Uterus (tissue), 4 donors: ENCODE data around the gene ELOVL2. TPM values are rescaled to one million over a fixed set of nuclear protein-coding genes. Genes with fewer than 3 reads are reported as not detected.

Source experiments
- DNase-seq, 2 donors: peaks; one replicate each; pipeline ENCODE4 v3.0.0-alpha.2; 2019 to 2020
- H3K27ac ChIP-seq, 2 donors: fragments of 200-600 bp; sonication (generic); 1 replicate in 1 of 2; 2 replicates in 1 of 2; pipeline ENCODE4 v1.5.1; 2016 to 2018
- H3K27me3 ChIP-seq, 2 donors: fragments of 200-600 bp; sonication (generic); one replicate each; pipeline ENCODE4 v1.5.1; 2018 to 2019; ENCODE audit warnings: control low read depth in 1 of 2
- H3K36me3 ChIP-seq, 2 donors: fragments of 200-600 bp; sonication (generic); one replicate each; pipeline ENCODE4 v1.5.1; 2019; ENCODE audit warnings: control low read depth in 1 of 2
- H3K4me1 ChIP-seq, 2 donors: fragments of 200-600 bp; sonication (generic); one replicate each; pipeline ENCODE4 v1.5.1; 2018 to 2019; ENCODE audit warnings: control low read depth in 1 of 2
- H3K4me3 ChIP-seq, 2 donors: fragments of 200-600 bp; sonication (generic); 1 replicate in 1 of 2; 2 replicates in 1 of 2; pipeline ENCODE4 v1.5.1; 2018 to 2019; ENCODE audit warnings: mild to moderate bottlenecking in 1 of 2
- H3K9me3 ChIP-seq, 2 donors: fragments of 200-600 bp; sonication (generic); one replicate each; pipeline ENCODE4 v1.5.1; 2019; ENCODE audit warnings: control low read depth in 1 of 2
- CTCF ChIP-seq, 4 experiments: fragments of 200-600 bp in 2 of 4; fragments of 450-650 bp in 2 of 4; sonication (generic) in 2 of 4; IDR thresholded peaks; one replicate each; pipeline ENCODE4 v1.5.1; 2016 to 2019; ENCODE audit warnings: antibody characterized with exemption in 4 of 4, mild to moderate bottlenecking in 2 of 4, moderate library complexity in 1 of 4
- POLR2A ChIP-seq, 2 donors: fragments of 450-650 bp; IDR thresholded peaks; one replicate each; pipeline ENCODE4 v1.6.1; 2016; ENCODE audit warnings: antibody characterized with exemption in 2 of 2, mild to moderate bottlenecking in 1 of 2, moderate library complexity in 1 of 2
- intact Hi-C: fragments of 100-400 bp; cut with DNase I; formaldehyde crosslinking; loops from one replicate; pipeline ENCODE4 v1.15.1; 2023; ENCODE audit warnings: low total_unique reads
- total RNA-seq, 4 donors: library from RNA; depleted of rRNA in 3 of 4; stranded (reverse); fragments of >200 nt in 3 of 4; gene quantifications; one replicate each; pipeline versions ENCODE4 v1.1.0 to v1.2.4, GENCODE V29; 2014 to 2023
- donor health status: DM: yes; HTN: yes; CAD: no.

ELOVL2 gene
- total RNA-seq, 4 donors from 2014 or later, result 0.09 to 3.5 TPM; not detected in 2

GRCh38 chr6:11030904-11031303, 13.2 kb downstream of the ELOVL2 start:
- TF ChIP-seq CTCF (IDR thresholded peaks at IDR 0.05) (no peak), POLR2A (IDR thresholded peaks at IDR 0.05) (no peak)
- Histone ChIP-seq H3K36me3 (no peaks in the 10 kb centered on the region), H3K9me3 (no peaks in the 10 kb centered on the region), H3K27me3 (no peaks in the 10 kb centered on the region), H3K4me1 (no peaks in the 10 kb centered on the region), H3K4me3 (no peak overlapping the region), H3K27ac (no peak overlapping the region)
- intact Hi-C loops, result no loop called here
- no peak for DNase-seq

DNA sequence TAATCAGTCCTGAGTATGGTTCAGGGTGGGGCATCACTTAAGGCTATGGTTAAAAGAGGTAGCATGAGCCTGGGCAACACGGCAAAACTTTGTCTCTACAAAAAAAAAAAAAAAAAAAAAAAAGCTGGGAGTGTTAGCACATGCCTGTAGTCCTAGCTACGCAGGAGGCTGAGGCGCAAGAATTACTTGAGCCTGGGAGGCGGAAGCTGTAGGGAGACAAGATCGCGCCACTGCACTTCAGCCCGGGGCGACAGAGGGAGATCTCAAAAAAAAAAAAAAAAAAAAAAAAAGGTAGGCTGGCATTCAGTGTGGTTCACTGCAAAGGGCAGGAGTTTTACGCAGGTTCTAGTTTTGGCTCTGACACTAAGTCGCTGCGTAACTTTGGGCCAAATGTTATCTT, 15.1 kb downstream of the ELOVL2 start:
- no peak for DNase-seq
- TF ChIP-seq POLR2A (IDR thresholded peaks at IDR 0.05), result no peak
- TF ChIP-seq CTCF (IDR thresholded peaks at IDR 0.05), result no peak
- intact Hi-C loops, result no loop called here
- no peaks in the 10 kb centered on the region for H3K4me1 ChIP-seq
- no peak overlapping the region for H3K4me3 ChIP-seq
- H3K27me3 ChIP-seq, result no peaks in the 10 kb centered on the region
- H3K27ac ChIP-seq, result no peak overlapping the region
- no peaks in the 10 kb centered on the region for H3K36me3 ChIP-seq
- H3K9me3 ChIP-seq, result no peaks in the 10 kb centered on the region

DNA sequence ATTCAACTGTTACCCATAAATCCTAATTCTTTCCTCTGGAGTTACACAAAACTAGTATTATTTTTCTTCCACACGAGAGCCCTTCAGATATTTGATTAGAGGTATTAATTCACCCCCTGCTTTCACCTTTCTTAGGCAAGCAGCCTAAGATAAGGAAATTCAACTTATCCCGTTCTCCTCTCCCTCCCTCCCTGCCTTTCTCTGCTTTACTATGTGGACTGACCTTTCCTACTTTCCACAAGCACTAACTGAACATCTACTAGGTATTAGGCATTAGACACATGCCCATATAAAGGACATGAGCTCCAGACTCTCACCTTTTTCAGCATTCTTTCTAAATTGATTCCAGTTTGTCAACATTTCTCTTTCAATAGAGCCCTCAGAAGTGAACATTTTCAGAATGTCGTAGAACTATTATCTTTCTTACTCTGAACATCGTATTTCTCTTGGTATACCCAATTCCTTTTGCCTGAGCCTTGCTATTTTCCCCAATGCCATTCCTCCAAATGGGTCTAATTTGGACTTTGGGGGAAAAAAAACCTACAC, 16.5 kb downstream of the ELOVL2 start:
- H3K36me3 ChIP-seq, result no peaks in the 10 kb centered on the region
- TF ChIP-seq POLR2A (IDR thresholded peaks at IDR 0.05) (no peak), CTCF (IDR thresholded peaks at IDR 0.05) (no peak)

GRCh38 chr6:11025921-11026635, 18.0 kb downstream of the ELOVL2 start:
- no peaks in the 10 kb centered on the region for H3K4me1 ChIP-seq
- no peak for TF ChIP-seq POLR2A (IDR thresholded peaks at IDR 0.05)
- TF ChIP-seq CTCF (IDR thresholded peaks at IDR 0.05), result no peak
- H3K4me3 ChIP-seq, result no peak overlapping the region
- intact Hi-C loops, result no loop called here
- no peaks in the 10 kb centered on the region for H3K27me3 ChIP-seq
- no peaks in the 10 kb centered on the region for H3K36me3 ChIP-seq
- no peak for DNase-seq
- H3K9me3 ChIP-seq, result no peaks in the 10 kb centered on the region
- no peak overlapping the region for H3K27ac ChIP-seq

More for the DNA sequence above, 16.5 kb downstream of the ELOVL2 start:
- no peaks in the 10 kb centered on the region for H3K9me3 ChIP-seq
- no peak for DNase-seq
- H3K4me3 ChIP-seq, result no peak overlapping the region
- H3K27me3 ChIP-seq, result no peaks in the 10 kb centered on the region
- no peak overlapping the region for H3K27ac ChIP-seq
- intact Hi-C loops, result no loop called here
- H3K4me1 ChIP-seq, result no peaks in the 10 kb centered on the region

- TF ChIP-seq POLR2A (IDR thresholded peaks at IDR 0.05) (no peak), CTCF (IDR thresholded peaks at IDR 0.05) (no peak)
Measured at GRCh38 chr6:11025130-11025529, 19.0 kb downstream of the ELOVL2 start.

More at GRCh38 chr6:11025130-11025529, 19.0 kb downstream of the ELOVL2 start:
- Histone ChIP-seq H3K27me3 (no peaks in the 10 kb centered on the region), H3K4me1 (no peaks in the 10 kb centered on the region), H3K36me3 (no peaks in the 10 kb centered on the region), H3K27ac (no peak overlapping the region), H3K4me3 (no peak overlapping the region), H3K9me3 (no peaks in the 10 kb centered on the region)
- no peak for DNase-seq
- intact Hi-C loops, result no loop called here
